ENCODE data around the gene MARCHF5.
"Not testable (repeated sequence)": the region's sequence is repeated elsewhere in the genome, so short reads cannot be mapped to it uniquely, and the experiment has no call there.

Gene MARCHF5

GRCh38 chr10:92393173-92393572, 102.2 kb downstream of the MARCHF5 start:
- DNase-seq, result not testable (repeated sequence)

GRCh38 chr10:92395271-92395670, 104.3 kb downstream of the MARCHF5 start:
- no peak for DNase-seq

GRCh38 chr10:92402234-92402633, 111.3 kb downstream of the MARCHF5 start:
- not testable (repeated sequence) for DNase-seq
